ENCODE results near the gene KRTAP10-4.

- TF ChIP-seq EZH2 (IDR thresholded peaks at IDR 0.05; ENCODE audit: low read length, missing control alignments) (no peak), CTCF (conservative IDR thresholded peaks at IDR 0.05 in 1 of 2, IDR thresholded peaks at IDR 0.05 in 1 of 2; ENCODE audit: low read depth in 1 of 2, low read length in 2 of 2) (no peak)
These were observed 40.8 kb upstream of the KRTAP10-4 start for GRCh38 chr21:44532712-44533111.
